GM20000 (cell line): ENCODE data around the gene PRTFDC1.

Source experiments
- DNase-seq: peaks from one replicate; pipeline ENCODE4 v3.0.0; 2012; ENCODE audit warnings: low spot score
- CTCF ChIP-seq: IDR thresholded peaks from 2 replicates; pipeline ENCODE4 v1.5.1; 2012; ENCODE audit warnings: mild to moderate bottlenecking, control low read depth; ENCODE audit errors: extremely low read depth, missing control alignments

PRTFDC1 gene

GRCh38 chr10:24869354-24870015 lies 82.9 kb downstream of the PRTFDC1 start:
- no peak for DNase-seq
- no peak for TF ChIP-seq CTCF

- TF ChIP-seq CTCF = no peak
- no peak for DNase-seq
Observed at GRCh38 chr10:24866604-24867583, 85.5 kb downstream of the PRTFDC1 start.

GRCh38 chr10:24865783-24866182 lies 86.6 kb downstream of the PRTFDC1 start:
- no peak for TF ChIP-seq CTCF
- no peak for DNase-seq

GRCh38 chr10:24862589-24862988 lies 89.8 kb downstream of the PRTFDC1 start:
- no peak for TF ChIP-seq CTCF
- no peak for DNase-seq

GRCh38 chr10:24858288-24859270 lies 93.8 kb downstream of the PRTFDC1 start:
- DNase-seq = no peak
- no peak for TF ChIP-seq CTCF

- DNase-seq = no peak
- no peak for TF ChIP-seq CTCF
Observed at GRCh38 chr10:24857031-24857725, 95.2 kb downstream of the PRTFDC1 start.
